Ascending aorta (tissue), 2 donors: ENCODE results near the gene ALPK1. TPM values are rescaled to one million over a fixed set of nuclear protein-coding genes. Genes with fewer than 3 reads are reported as not detected.

Experiments used
- DNase-seq, 2 donors: peaks; one replicate each; pipeline ENCODE4 v3.0.0-alpha.2; 2019; ENCODE audit warnings: low spot score in 2 of 2
- H3K27ac ChIP-seq, 2 donors: fragments of 200-600 bp; sonication (generic); one replicate each; pipeline ENCODE4 v1.5.1; 2016 to 2017; ENCODE audit warnings: mild to moderate bottlenecking in 1 of 2
- H3K27me3 ChIP-seq: fragments of 200-600 bp; sonication (generic); one replicate; pipeline ENCODE4 v1.5.1; 2017
- H3K36me3 ChIP-seq, 2 donors: fragments of 200-600 bp; sonication (generic); one replicate each; pipeline ENCODE4 v1.5.1; 2016
- H3K4me1 ChIP-seq, 2 donors: fragments of 200-600 bp; sonication (generic); one replicate each; pipeline ENCODE4 v1.5.1; 2016 to 2017; ENCODE audit warnings: mild to moderate bottlenecking in 1 of 2
- H3K4me3 ChIP-seq, 2 donors: fragments of 200-600 bp; sonication (generic); one replicate each; pipeline ENCODE4 v1.5.1; 2016 to 2017; ENCODE audit warnings: mild to moderate bottlenecking in 1 of 2
- H3K9me3 ChIP-seq, 2 donors: fragments of 200-600 bp; sonication (generic); one replicate each; pipeline ENCODE4 v1.5.1; 2016
- intact Hi-C: fragments of 100-400 bp; cut with DNase I; formaldehyde crosslinking; loops from one replicate; pipeline ENCODE4 v1.15.1; 2023
- total RNA-seq: library from RNA; depleted of rRNA; stranded (reverse); fragments of >200 nt; gene quantifications from one replicate; pipeline ENCODE4 v1.1.0, GENCODE V29; 2016
- TF ChIP-seq, protein P1 (sequence below), 3 experiments: fragments of 200-600 bp in 2 of 3; fragments of 450-650 bp in 1 of 3; sonication (generic) in 2 of 3; IDR thresholded peaks; one replicate each; pipeline ENCODE4 v1.5.1; 2016 to 2019; ENCODE audit warnings: antibody characterized with exemption in 3 of 3, mild to moderate bottlenecking in 1 of 3, moderate library complexity in 1 of 3

The ALPK1 gene
- total RNA-seq, 1 donor from 2014 or later = 8.7 TPM

DNA sequence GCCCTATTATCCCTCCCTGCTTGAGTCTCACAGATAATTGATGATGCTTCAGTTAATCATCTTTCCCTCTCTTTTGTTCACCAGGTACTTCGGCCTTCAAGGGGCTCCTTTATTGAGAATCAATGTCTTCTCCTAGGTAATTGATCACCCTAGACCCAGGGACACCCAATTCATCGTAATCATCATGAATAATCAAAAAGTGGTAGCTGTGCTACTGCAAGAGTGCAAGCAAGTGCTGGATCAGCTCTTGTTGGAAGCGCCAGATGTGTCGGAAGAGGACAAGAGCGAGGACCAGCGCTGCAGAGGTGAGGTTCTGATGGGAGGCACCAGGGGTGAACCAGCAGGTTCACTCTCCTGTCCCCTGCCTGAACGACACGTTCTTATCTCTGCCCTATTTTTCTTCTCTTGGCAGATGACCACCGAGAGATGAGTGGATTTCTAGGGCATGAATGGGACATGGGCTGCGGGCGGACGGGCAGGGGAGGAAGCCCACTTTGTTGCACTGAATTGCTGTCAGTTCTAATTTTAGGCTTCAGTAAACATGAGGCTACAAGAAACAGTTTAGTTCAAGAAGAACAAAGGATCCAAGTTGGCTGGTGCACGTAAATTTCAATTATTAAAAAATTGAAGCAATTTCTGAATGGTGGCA, 80.5 kb downstream of the ALPK1 start:
- no peak for DNase-seq
- TF ChIP-seq, protein P1, sequence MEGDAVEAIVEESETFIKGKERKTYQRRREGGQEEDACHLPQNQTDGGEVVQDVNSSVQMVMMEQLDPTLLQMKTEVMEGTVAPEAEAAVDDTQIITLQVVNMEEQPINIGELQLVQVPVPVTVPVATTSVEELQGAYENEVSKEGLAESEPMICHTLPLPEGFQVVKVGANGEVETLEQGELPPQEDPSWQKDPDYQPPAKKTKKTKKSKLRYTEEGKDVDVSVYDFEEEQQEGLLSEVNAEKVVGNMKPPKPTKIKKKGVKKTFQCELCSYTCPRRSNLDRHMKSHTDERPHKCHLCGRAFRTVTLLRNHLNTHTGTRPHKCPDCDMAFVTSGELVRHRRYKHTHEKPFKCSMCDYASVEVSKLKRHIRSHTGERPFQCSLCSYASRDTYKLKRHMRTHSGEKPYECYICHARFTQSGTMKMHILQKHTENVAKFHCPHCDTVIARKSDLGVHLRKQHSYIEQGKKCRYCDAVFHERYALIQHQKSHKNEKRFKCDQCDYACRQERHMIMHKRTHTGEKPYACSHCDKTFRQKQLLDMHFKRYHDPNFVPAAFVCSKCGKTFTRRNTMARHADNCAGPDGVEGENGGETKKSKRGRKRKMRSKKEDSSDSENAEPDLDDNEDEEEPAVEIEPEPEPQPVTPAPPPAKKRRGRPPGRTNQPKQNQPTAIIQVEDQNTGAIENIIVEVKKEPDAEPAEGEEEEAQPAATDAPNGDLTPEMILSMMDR (IDR thresholded peaks at IDR 0.05) = no peak
- peaks cover 4 to 9% of the 10 kb centered on the region in 2 donors for H3K36me3 ChIP-seq
- intact Hi-C loops = no loop called here
- no peaks in the 10 kb centered on the region for H3K9me3 ChIP-seq
- no peaks in the 10 kb centered on the region for H3K27me3 ChIP-seq
- peaks cover 0 to 3% of the 10 kb centered on the region in 2 donors for H3K4me1 ChIP-seq
- H3K4me3 ChIP-seq = no peak overlapping the region
- no peak overlapping the region for H3K27ac ChIP-seq

DNA sequence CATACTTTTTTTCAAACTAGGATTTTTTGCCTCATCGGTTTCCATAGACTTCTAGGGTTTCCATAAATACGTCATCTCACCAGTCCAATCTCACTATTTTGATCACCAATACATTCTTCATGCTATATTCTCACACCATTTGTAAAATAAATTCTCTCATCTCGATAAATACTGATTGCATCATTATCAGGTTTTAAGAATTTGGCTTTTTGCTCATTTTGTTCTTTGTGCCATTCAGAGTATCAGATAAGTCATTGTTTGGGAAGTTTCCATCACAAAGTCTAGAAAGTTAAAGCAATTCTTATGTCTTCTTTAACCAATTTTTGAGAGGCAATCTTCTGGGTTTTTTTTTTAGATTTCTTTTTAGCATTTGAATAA, 81.1 kb downstream of the ALPK1 start:
- no peak for DNase-seq
- H3K27me3 ChIP-seq = no peaks in the 10 kb centered on the region
- TF ChIP-seq, protein P1 (IDR thresholded peaks at IDR 0.05) = no peak
- no peak overlapping the region for H3K4me3 ChIP-seq
- peaks cover 0 to 3% of the 10 kb centered on the region in 2 donors for H3K4me1 ChIP-seq
- intact Hi-C loops = no loop called here
- H3K9me3 ChIP-seq = no peaks in the 10 kb centered on the region
- H3K27ac ChIP-seq = no peak overlapping the region
- peaks cover 4 to 14% of the 10 kb centered on the region in 2 donors for H3K36me3 ChIP-seq

DNA sequence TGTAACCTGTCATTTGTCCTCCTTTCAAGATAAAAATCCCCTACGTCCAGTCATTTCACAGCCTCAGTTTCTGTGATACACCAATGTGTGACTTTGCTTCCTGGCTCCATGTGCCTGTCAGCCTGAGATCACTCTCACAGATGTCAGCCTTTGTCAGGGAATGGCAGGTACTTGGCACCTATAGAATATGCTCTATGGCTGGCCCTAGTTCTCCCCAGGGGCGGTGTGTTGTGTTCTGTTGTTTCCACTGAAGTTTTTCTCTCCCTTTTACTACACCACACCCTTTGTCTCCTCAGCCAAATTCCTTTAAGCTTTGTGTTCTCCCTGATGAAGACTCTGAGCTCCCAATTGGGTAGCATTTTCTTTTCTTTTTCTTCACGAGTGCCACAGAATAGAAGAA, 81.7 kb downstream of the ALPK1 start:
- H3K9me3 ChIP-seq = no peaks in the 10 kb centered on the region
- TF ChIP-seq, protein P1 (IDR thresholded peaks at IDR 0.05) = no peak
- peaks cover 4 to 20% of the 10 kb centered on the region in 2 donors for H3K36me3 ChIP-seq
- no peaks in the 10 kb centered on the region for H3K27me3 ChIP-seq
- H3K4me1 ChIP-seq = peaks cover 0 to 3% of the 10 kb centered on the region in 2 donors
- no peak for DNase-seq
- H3K4me3 ChIP-seq = peak overlapping the region in 1 of 2 donors; percentile 50
- intact Hi-C loops = no loop called here
- H3K27ac ChIP-seq = no peak overlapping the region

DNA sequence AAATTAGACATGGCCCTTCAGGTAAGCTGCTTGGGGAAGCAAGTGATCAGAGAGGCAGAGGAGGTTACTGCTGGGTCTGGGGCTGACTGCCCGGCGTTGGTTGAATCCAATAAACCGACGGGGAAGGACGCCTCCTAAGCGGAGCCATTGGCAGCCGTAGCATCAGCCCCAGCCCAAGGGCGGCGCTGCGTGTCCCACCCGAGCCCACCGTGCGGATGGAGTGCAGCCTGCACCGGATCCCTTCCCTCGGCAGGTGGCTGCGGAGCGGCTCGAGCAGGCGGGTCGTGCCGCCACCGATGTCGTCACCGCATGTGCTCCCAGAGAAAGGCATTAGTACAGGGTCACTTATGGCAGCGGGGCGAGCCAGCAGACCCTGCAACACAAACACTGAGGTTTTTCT, 82.1 kb downstream of the ALPK1 start:
- Histone ChIP-seq H3K4me3 (peak overlapping the region in 1 of 2 donors; percentile 50), H3K9me3 (no peaks in the 10 kb centered on the region), H3K36me3 (peaks cover 4 to 20% of the 10 kb centered on the region in 2 donors), H3K27ac (no peak overlapping the region), H3K4me1 (peaks cover 0 to 3% of the 10 kb centered on the region in 2 donors), H3K27me3 (no peaks in the 10 kb centered on the region)
- DNase-seq = no peak
- TF ChIP-seq, protein P1 (IDR thresholded peaks at IDR 0.05) = no peak
- intact Hi-C loops = no loop called here

DNA sequence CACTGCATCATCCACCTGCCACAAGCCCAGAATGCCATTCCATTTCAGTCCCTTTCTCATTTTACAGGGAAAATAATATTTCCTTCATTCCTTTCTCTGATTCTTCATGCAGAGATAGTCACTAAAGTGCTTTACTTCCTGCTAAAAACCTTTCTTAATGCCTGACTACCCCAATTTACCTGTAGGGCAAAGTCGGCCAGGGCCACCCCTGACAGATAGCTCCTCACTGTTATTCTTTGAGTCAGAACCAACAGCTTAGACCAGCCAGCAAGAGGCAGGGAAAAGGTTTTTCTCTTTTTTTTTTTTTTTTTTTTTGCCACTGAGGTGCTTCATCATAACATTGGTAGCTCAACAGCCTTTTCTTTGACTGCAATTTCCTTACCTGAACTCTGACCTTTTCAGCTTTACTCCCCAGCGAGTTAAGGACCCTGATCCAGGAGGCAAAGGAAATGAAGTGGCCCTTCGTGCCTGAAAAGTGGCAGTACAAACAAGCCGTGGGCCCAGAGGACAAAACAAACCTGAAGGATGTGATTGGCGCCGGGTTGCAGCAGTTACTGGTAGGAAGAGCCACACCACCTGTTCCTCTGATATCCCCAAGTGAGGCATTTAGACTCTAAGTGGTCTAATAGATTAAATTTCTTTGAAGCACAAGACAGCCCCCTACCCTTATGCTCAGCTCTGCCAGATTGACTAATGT, 85.0 kb downstream of the ALPK1 start:
- Histone ChIP-seq H3K4me3 (no peak overlapping the region), H3K27ac (no peak overlapping the region), H3K27me3 (no peaks in the 10 kb centered on the region), H3K9me3 (no peaks in the 10 kb centered on the region), H3K4me1 (peaks cover 0 to 3% of the 10 kb centered on the region in 2 donors), H3K36me3 (peaks cover 6 to 20% of the 10 kb centered on the region in 2 donors)
- intact Hi-C loops = no loop called here
- DNase-seq = no peak
- TF ChIP-seq, protein P1 (IDR thresholded peaks at IDR 0.05) = no peak
